A673 (cell line): ENCODE data around the gene LBHD2. TPM values are rescaled to one million over a fixed set of nuclear protein-coding genes. Genes with fewer than 3 reads are reported as not detected.
"Not testable (repeated sequence)": the region's sequence is repeated elsewhere in the genome, so short reads cannot be mapped to it uniquely, and the experiment has no call there.

Experiments
- BruUV-seq: library from RNA; stranded (reverse); fragments of 400-500 nt; replicated peaks from 2 replicates; lab custom pipeline; 2021; lab: Mats Ljungman, UMichigan
- CTCF ChIA-PET: fragments of 300-600 bp; sonication (Branson Sonifier 250); formaldehyde crosslinking; loops from one replicate; lab custom pipeline; 2022; ENCODE audit warnings: antibody characterized with exemption; lab: Charles Lee
- POLR2A ChIA-PET: fragments of 300-600 bp; sonication (Branson Sonifier 250); formaldehyde crosslinking; loops from one replicate; lab custom pipeline; 2022; ENCODE audit warnings: antibody characterized with exemption; ENCODE audit not compliant: low non-redundant PET; lab: Charles Lee
- DNase-seq: peaks from one replicate; pipeline ENCODE4 v3.0.0-alpha.2; 2015; ENCODE audit warnings: low spot score
- H3K27ac ChIP-seq: fragments of 200-600 bp; sonication (generic); 2 replicates; pipeline ENCODE4 v1.5.1; 2016; ENCODE audit warnings: mixed run types, low read depth, mild to moderate bottlenecking, mixed read lengths, antibody characterized with exemption, low read length; ENCODE audit not compliant: poor library complexity, severe bottlenecking
- H3K27me3 ChIP-seq: fragments of 200-600 bp; sonication (generic); replicated peaks from 2 replicates; pipeline ENCODE4 v1.6.1; 2017; ENCODE audit warnings: mixed run types, low read depth, mild to moderate bottlenecking, mixed read lengths, antibody characterized with exemption, low read length; ENCODE audit not compliant: insufficient read depth, poor library complexity
- H3K36me3 ChIP-seq: fragments of 200-600 bp; sonication (generic); 2 replicates; pipeline ENCODE4 v1.6.1; 2016; ENCODE audit warnings: mixed run types, mild to moderate bottlenecking, mixed read lengths, antibody characterized with exemption, low read length; ENCODE audit not compliant: insufficient read depth, poor library complexity, severe bottlenecking
- H3K4me1 ChIP-seq: fragments of 200-600 bp; sonication (generic); 2 replicates; pipeline ENCODE4 v1.6.1; 2017; ENCODE audit warnings: mixed run types, mild to moderate bottlenecking, mixed read lengths, antibody characterized with exemption, low read length; ENCODE audit not compliant: insufficient read depth, poor library complexity, severe bottlenecking
- H3K4me3 ChIP-seq: fragments of 200-600 bp; sonication (generic); 2 replicates; pipeline ENCODE4 v1.5.1; 2016; ENCODE audit warnings: low read depth, mixed run types, mild to moderate bottlenecking, mixed read lengths, low read length; ENCODE audit not compliant: poor library complexity, severe bottlenecking
- H3K9me3 ChIP-seq: fragments of 200-600 bp; sonication (generic); 2 replicates; pipeline ENCODE4 v1.6.1; 2016; ENCODE audit warnings: mixed run types, low read depth, mild to moderate bottlenecking, mixed read lengths, antibody characterized with exemption, low read length; ENCODE audit not compliant: poor library complexity, severe bottlenecking
- CTCF ChIP-seq: fragments of 300-800, 200-600 bp; sonication (generic); conservative IDR thresholded peaks from 2 replicates; pipeline ENCODE4 v1.5.1; 2017; ENCODE audit warnings: low read depth, mild to moderate bottlenecking, antibody characterized with exemption, low read length, moderate library complexity, mixed read lengths
- EZH2 ChIP-seq: fragments of 200-600 bp; sonication (generic); IDR thresholded peaks from 2 replicates; pipeline ENCODE4 v1.6.1; 2017; ENCODE audit warnings: borderline replicate concordance, low read depth, mild to moderate bottlenecking, mixed read lengths, antibody characterized with exemption, low read length; ENCODE audit not compliant: poor library complexity, severe bottlenecking
- intact Hi-C: fragments of 100-400 bp; cut with micrococcal nuclease; formaldehyde crosslinking; loops from one replicate; pipeline ENCODE4 v1.10.0; 2022; ENCODE audit not compliant: unreplicated experiment
- total RNA-seq: library from RNA; stranded (reverse); gene quantifications from 2 replicates; pipeline ENCODE4 v1.2.3, GENCODE V29; 2021

The LBHD2 gene
- total RNA-seq, 1 experiment from 2014 or later = 0.99 TPM

GRCh38 chr14:103116636-103117035 lies 32.6 kb downstream of the LBHD2 start:
- Histone ChIP-seq H3K27me3 (no peaks in the 10 kb centered on the region), H3K4me1 (peaks cover 9% of the 10 kb centered on the region), H3K9me3 (no peaks in the 10 kb centered on the region), H3K36me3 (no peaks in the 10 kb centered on the region), H3K4me3 (no peak overlapping the region), H3K27ac (no peak overlapping the region)
- no TSS peak for BruUV-seq
- intact Hi-C loops = no loop called here
- no peak for DNase-seq
- CTCF ChIA-PET = interaction anchor here (0.7 kb wide), 1 partner anchor 33 kb away, joined by 4 read pairs; no protein-coding TSS in a partner anchor
- POLR2A ChIA-PET = no interaction called here
- TF ChIP-seq EZH2 (no peak), CTCF (no peak)

- H3K4me1 ChIP-seq = peaks cover 18% of the 10 kb centered on the region
- H3K27ac ChIP-seq, POLR2A ChIA-PET, BruUV-seq, intact Hi-C loops, H3K27me3 ChIP-seq, H3K9me3 ChIP-seq, H3K36me3 ChIP-seq, H3K4me3 ChIP-seq, DNase-seq: not testable (repeated sequence)
- CTCF ChIA-PET = interaction anchor here (0.7 kb wide), 1 partner anchor 32 kb away, joined by 4 read pairs; no protein-coding TSS in a partner anchor
These were observed 33.5 kb downstream of the LBHD2 start for GRCh38 chr14:103117499-103117898.

- peaks cover 24% of the 10 kb centered on the region for H3K4me1 ChIP-seq
- no TSS peak for BruUV-seq
- TF ChIP-seq CTCF (no peak), EZH2 (no peak)
- intact Hi-C loops = no loop called here
- DNase-seq = no peak
- H3K4me3 ChIP-seq = no peak overlapping the region
- H3K27me3 ChIP-seq = no peaks in the 10 kb centered on the region
- ChIA-PET CTCF (interaction anchor here (1.6 kb wide), 1 partner anchor 13 kb away, joined by 5 read pairs; no protein-coding TSS in a partner anchor), POLR2A (no interaction called here)
- no peaks in the 10 kb centered on the region for H3K9me3 ChIP-seq
- no peak overlapping the region for H3K27ac ChIP-seq
- no peaks in the 10 kb centered on the region for H3K36me3 ChIP-seq
These were observed 34.1 kb downstream of the LBHD2 start for GRCh38 chr14:103118018-103118662.
